GM21825 (cell line): ENCODE measurements around the gene MED9.
"Not testable (repeated sequence)": the region's sequence is repeated elsewhere in the genome, so short reads cannot be mapped to it uniquely, and the experiment has no call there.

ENCODE experiments used
- ATAC-seq: cut with Tn5 transposase; IDR thresholded peaks from one replicate; pipeline ENCODE4 v1.9.1; 2021; ENCODE audit warnings: mild to moderate bottlenecking, moderate library complexity; ENCODE audit not compliant: unreplicated experiment

The MED9 gene

DNA sequence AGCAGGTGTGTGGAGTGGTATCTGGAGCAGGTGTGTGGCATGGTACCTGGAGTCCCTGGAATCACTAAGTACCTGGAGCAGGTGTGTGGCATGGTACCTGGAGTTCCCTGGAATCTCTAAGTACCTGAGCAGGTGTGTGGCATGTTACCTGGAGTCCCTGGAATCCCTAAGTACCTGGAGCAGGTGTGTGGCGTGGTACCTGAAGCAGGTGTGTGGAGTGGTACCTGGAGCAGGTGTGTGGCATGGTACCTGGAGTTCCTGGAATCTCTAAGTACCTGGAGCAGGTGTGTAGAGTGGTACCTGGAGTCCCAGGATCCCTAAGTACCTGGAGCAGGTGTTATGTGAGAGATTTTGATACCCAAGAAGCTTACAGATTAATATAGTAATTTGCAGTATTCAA, 22.1 kb upstream of the MED9 start:
- ATAC-seq, result not testable (repeated sequence)

DNA sequence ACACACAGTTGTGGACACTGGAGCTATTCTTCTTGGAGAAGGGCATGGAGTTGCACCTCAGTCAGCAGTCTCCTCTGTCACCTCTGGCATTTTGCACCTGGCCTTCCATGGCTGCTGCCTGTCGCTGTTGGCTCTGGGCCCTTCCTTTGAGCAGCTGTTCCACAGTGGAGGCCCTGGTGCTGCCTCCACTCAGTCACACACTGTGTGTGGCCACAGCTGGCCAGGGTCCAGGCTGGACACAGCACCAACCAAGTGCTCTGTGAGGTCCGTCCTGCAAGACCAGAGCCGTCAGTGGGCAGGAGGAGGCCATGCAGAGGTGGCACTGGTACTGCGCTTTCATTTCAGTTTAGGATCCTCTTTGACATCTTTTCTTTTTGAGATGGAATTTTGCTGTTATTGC, 21.6 kb upstream of the MED9 start:
- ATAC-seq, result no peak

DNA sequence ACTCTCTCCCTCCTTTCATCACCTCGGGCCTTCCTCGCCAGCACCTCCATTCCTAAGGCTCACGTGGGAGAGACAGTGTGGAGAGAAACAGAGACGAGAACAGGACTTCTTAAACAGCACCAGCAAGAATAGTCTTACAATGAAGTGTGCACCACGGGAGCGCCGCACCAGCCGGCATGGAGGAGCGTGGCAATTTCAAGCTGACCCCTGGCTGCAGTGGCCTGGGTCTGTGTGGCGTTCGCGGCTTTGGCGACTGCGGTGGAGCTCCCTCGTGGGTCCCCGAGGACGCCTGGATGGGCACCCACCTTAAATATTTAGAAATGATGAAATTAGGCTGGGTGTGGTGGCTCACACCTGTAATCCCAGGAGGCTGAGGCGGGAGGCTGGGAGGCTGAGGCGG, 20.5 kb upstream of the MED9 start:
- no peak for ATAC-seq

DNA sequence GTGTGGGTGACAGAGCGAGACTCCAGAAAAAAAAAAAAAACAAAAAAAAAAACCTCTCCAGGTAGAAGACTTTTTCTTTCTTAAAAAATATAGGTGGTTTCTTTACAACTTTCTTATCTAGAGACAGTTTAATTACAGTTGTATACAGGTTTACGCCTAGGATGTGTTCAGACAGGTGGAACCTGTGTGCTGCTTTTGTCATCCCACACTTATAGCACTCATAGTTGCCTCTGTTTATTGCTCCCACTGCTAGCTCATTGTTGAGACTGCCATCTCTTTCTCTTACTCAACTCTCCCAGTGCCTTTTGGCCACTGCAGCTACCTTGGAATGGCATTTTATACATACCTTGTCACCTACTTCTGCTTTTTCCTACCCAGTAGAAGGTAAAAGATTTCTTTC, 19.1 kb upstream of the MED9 start:
- no peak for ATAC-seq

DNA sequence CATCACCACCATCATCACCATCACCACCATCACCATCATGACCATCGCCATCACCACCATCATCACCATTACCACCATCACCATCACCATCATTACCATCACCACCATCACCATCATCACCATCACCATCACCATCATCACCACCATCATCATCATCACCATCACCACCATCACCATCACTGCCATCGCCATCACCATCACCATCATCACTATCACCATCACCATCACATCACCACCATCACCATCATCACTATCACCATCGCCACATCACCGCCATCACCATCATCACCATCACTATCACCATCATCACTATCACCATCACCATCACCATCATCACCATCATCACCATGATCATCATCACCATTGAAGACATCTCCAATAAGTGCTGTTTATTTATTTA, 16.8 kb upstream of the MED9 start:
- ATAC-seq, result no peak

DNA sequence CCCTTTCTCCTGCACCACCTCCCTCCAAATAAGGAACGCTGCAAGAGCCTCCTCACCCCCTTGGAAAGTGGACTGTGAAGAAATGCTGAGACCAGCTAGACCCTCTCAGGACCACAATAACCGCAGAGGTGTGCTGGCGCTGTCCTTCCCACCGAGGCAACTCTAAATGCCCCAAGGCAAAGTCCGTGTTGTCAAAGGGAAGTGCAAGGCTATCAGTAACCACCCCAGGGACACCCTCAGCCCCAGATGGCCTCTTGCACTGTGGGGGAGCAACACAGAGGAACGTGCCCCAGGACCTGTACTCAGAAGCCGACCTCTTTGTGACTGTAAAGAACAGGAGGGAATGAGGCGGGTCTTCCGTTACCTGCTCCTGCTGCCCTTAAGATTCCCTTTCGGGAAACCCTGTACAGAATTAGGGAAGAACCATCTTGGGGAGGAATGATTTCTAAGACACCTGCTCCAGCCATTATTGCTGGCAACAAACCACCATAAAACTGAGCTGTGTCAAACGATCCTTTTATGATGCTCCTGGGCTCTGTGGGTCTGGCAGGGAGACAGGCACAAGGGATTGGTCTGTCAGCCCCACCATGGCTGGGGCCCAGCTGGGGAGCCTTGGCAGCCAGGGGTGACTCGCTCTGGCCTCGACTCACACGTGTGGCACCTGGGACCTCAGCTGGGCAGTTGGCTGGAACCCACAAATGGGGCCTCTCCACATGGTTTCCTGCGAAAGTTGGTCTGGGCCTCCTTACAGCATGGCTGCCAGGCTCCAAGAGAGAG, 14.6 kb upstream of the MED9 start:
- ATAC-seq, result no peak

DNA sequence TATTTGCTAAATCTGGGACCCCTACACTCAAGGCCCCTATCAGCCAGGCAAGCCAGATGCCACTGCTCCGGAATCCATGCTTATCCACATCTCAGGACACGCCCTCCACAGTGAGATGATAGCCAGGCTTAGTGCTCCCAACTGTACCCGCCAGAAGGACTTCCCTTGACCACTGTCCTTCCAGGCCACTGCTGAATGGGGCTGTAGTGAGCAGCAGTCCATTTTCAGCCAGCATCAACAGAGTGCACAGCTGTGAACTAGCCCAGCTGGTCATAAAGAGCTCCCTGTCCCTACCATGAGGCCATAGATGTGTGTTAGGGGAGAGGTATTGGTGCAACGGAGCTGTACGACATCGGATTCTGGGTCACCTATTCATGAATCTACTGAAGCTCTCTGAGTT, 13.0 kb upstream of the MED9 start:
- no peak for ATAC-seq

DNA sequence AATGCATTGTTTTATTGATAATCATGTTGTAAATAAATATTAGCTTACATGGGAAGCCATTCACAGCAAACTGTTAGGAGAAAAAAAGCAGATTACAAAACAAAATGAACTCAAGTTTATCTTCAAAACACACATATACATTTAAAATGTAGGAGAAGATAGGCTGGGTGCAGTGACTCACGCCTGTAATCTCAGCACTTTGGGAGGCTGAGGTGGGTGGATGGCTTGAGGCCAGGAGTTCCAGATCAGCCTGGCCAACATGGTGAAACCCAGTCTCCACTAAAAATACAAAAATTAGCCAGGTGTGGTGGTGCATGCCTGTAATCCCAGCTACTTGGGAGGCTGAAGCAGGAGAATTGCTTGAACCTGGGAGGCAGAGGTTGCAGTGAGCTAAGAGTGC, 10.9 kb upstream of the MED9 start:
- not testable (repeated sequence) for ATAC-seq

DNA sequence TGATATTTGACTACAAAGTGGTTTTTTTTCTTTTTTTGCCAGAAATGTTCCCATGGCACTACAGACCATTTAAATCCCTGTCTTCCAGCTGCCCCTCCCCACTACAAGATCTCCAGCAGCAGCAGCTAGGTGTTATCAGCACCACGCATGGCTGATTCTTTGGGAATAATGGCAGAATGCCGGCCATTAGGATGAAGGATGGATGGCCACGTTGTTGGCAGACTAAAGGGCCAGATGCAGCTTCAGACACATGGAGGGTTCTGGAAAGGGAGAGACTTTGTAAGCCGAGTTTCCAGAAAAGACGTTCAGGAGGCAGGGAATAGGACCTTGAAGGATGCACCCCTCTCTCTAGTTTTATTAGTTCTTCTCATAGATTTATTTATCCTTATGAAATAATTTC, 10.3 kb upstream of the MED9 start:
- no peak for ATAC-seq

DNA sequence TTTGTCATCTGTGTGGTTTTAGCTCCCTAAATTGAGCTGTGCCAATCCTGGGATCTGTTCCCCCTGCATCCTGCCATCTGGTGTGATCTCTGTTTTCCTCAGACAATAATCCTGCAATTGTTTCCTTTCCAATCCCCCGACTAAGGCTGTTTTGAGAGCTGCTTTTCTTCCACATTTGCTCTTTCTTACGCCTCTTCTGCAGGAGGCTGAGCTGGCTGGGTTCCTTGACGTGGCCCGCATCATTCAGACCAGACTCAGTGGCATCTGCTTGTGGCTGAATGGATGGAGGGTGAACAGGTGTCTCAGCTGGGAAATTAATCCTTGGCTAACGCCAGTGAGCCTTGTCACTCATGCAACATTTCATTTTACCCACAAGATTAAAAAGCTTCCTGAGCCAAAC, 9.8 kb upstream of the MED9 start:
- ATAC-seq, result no peak

DNA sequence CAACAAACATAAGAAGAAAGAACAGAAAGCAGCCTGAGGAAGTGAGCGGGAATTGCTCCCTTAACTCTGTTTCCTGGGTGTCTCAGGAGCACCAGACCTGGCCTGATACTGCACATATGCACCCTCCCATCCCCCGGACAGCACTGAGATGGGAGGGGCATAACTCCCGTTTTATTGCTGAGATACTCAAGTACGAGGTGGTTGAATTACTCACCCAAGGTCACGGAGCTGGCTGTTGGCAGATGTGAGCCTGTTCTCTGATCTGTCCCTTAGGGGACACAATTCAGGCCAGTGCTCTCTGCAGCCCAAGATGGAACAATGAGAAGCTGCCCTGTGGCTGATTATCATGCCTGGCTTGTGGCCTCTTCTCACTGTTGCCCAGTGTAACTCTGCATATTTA, 9.1 kb upstream of the MED9 start:
- ATAC-seq, result no peak

DNA sequence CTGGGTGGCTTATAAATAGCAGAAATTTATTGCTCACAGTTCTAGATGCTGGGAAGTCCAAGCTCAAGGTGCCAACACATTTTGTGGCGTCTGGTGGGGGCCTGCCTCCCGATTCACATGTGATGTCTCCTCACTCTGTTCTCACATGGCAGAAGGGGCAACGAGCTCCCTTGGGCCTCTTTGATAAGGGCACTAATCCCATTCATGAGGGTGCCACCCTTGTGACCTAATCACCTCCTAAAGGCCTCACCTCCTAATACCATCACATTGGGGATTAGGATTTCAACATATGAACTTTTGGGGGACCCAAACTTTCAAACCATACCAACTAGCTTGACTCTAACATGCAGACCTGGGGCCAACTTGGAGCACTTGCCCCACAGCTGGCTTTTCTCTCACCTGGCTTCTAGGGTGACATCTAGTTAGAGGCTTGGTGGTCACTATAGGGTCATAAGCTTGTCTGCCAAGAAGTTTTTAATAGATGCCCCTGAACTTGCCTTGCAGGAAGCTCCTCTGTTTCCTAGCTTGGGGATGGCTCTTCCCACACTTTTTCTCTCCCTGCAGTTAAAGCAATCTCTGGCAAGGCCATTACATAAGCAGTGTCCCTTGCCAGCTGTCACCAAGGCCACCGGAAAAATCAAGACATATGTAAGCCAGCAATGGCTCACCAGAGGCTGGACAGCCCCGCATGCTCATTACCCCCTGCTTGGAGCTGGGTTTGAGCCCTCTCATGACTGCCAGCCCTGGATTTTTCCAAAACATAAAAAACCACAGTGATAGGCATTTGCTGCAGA, 8.4 kb upstream of the MED9 start:
- no peak for ATAC-seq

DNA sequence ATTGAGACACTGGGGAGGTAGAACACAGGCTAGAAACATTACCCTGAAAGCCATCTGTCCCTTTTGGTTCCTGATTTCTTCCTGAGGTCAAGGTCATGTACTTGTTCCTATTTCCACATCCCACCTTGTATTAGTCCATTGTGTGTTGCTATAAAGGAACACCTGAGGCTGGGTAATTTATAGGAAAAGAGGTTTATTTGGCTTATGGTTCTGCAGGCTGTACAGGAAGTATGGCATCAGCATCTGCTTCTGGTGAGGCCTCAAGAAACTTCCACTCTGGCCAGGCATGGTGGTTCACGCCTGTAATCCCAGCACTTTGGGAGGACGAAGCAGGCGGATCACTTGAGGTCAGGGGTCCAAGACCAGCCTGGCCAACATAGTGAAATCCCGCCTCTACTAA, 7.4 kb upstream of the MED9 start:
- ATAC-seq, result no peak

DNA sequence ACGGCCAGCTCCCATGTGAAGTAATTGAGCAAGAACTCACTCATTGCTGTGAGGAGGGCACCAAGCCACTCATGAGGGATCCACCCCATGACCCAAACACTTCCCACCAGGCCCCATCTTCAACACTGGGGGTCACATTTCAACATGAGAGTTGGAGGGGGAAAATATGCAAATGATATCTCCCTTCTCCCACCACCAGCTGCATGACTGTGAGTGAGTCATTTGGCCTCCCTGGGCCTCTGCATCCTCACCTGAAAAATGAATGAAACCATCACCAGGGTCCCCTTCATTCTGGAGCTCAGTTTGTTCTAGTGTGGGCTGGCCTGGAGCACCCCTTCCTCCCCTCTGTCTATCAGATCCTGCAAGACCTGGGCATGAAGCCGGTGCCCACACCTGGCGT, 6.8 kb upstream of the MED9 start:
- no peak for ATAC-seq

DNA sequence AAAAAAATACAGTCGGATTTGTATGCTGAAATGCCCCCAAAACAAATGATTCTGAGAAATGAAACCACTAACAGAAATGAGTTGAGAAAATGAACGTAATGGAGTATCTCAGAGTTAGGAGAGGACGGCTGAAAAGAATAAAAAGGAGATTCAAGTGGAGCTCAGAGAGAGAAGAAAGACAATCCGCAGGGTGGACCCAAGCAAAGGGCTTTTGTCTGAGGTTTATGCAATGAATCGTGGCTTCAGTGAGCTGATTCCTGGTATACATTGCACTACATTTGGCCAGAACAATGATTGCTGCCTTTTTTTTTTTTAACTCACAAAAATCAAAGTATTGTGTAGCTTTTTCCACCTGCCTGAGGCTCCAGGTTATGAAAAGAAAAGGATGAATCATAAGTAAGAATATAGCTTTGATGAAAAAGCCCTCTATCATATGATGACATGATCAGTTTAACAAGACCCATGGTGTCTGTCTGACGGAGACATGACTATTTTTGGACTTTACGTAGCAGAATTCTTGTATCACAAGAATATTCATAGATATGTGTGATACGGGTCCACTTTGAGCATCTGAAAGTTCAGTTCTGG, 4.4 kb upstream of the MED9 start:
- ATAC-seq, result no peak

DNA sequence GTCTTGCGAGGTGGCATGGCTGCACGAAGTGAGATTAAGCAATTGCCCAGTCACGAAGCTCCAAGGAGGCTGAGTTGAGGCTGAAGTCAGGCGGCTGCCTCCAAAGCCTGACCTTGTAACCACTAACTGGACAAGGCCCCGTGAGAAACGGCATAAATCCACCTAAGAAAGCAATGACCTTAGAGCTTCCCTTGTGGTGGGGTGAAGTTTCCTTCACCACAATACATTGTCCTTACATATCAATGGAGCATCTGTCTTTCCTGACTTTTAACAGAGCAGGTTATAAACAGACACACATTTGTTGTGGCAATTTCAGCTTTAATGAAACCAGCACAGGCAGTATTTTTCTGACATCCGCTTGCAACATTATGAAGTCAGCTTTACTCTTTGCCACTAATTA, 2.5 kb upstream of the MED9 start:
- ATAC-seq, result no peak

DNA sequence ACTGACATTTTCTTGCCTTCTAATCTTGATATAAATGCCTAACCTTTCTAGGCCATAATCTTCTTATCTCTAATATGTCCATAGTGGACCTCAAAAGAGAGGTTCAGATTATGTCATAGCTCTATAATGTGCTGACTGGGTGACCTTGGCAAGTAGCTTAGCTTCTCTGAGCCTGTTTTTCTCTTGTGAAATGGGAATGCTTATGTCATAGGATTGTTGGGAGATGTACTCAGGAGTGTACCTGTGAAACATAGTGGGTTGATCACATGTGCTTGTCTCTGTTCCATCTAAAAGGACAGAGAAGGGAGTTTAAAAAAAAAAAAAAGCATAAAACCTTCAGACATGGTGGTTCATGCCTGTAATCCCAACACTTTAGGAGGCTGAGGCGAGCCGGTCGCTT, 2.4 kb downstream of the MED9 start:
- ATAC-seq, result no peak

DNA sequence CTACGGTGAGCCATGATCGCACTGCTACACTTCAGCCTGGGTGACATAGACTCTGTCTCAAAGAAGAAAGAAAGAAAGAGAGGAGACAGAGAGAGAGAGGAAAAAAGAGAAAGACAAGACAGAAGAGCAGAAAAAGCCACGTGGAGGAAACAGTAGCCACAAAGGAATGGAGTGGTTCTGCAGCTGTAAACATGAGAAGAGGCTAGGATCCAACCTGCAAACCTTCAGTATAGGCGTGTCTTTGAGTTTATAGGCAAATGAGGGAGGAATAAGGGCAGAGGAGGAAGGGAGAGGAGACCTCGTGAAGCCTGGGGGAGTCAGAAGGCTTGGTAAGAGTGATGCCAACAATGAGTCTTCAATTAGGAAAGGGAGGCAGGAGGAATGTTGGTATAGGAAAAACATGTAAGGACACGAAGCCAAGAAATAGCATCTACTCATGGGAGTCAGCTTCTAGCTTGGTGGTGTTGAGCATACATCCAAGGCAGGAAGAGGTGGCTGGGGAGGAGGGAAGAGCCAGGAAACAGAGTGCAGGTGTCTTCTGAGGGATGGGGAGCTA, 3.9 kb downstream of the MED9 start:
- ATAC-seq, result no peak

DNA sequence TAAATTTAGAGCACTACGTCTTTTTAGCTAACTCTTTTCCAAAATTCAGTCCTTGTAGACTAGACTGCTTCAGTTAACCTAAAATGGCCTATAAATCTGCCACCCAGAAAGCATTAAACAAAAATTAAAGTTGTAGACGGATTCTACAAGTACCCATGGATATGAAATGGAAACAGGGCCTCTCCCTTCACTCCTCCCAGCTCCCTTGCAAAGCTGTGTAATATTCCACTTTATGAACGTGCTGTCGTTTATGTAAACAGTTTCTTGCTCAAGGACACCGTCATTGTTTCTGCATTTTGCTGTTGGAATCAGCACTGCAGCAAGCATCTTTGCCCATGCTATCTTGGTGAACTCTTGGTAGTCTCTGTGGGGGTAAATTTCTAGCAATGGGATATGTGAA, 5.1 kb downstream of the MED9 start:
- no peak for ATAC-seq

DNA sequence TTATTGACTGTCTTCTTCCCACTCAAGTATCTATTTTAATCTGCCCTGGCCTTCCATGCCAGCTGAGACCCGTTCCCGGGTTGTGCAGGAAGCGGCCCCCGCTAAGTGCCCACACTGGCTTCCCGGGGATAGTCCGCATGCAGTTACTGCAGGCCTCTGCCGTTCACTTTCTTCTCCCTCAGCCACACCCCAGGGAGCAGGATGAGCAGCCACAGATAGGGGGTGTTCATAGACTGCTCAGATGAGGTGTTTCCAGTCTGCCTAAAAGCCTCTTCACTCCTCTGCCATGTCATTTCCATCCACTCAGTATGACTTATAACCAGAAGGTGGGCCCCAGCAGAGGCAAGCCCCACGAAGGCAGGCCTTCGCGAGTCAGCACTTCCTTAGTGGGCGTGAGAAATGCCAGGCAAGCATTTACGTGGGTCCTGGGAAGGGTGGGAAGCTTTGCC, 7.7 kb downstream of the MED9 start:
- ATAC-seq, result no peak

DNA sequence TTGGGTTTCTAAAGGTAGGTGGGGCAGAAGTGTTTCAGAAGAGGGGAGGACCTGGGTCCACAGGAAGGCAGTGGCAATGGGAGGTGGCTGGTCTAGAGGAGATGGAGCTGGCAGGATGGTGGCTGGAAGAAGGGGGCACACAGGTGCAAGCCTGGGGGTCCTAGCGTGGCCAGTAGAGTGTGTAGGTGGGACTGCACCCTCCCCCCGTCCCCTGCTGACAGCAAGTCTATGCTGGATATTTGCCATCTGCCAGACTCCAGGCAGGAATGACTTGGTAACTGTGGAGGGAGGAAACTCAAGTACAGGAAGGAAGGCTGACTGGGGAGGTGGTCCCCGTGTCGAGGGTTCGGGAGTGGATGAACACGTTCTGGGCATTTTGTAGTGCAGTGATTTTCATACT, 8.6 kb downstream of the MED9 start:
- no peak for ATAC-seq

DNA sequence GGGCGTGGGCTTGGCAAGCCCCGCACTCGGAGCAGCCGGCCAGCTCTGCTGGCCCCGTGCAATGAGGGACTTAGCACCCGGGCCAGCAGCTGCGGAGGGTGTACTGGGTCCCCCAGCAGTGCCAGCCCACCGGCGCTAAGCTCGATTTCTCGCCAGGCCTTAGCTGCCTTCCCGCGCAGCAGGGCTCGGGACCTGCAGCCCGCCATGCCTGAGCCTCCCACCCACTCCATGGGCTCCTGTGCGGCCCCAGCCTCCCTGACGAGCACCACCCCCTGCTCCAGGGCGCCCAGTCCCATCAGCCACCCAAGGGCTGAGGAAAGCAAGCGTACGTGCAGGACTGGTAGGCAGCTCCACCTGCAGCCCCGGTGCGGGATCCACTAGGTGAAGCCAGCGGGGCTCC, 9.6 kb downstream of the MED9 start:
- ATAC-seq, result not testable (repeated sequence)
